ENCODE data around the gene NXPH3.

NXPH3 gene

DNA sequence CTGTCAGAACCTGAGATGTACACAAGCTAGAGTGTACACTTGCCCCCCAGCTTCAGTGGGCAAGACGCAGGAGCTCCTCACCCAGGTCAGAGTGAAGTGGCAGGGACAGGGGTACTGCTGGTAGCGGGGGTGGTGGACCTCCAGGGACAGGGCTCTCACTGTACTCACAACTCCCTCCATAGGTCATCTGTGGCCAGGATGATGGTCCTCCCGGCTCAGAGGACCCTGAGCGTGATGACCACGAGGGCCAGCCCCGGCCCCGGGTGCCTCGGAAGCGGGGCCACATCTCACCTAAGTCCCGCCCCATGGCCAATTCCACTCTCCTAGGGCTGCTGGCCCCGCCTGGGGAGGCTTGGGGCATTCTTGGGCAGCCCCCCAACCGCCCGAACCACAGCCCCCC lies 2.7 kb downstream of the NXPH3 start:
- TF ChIP-seq, protein P1, sequence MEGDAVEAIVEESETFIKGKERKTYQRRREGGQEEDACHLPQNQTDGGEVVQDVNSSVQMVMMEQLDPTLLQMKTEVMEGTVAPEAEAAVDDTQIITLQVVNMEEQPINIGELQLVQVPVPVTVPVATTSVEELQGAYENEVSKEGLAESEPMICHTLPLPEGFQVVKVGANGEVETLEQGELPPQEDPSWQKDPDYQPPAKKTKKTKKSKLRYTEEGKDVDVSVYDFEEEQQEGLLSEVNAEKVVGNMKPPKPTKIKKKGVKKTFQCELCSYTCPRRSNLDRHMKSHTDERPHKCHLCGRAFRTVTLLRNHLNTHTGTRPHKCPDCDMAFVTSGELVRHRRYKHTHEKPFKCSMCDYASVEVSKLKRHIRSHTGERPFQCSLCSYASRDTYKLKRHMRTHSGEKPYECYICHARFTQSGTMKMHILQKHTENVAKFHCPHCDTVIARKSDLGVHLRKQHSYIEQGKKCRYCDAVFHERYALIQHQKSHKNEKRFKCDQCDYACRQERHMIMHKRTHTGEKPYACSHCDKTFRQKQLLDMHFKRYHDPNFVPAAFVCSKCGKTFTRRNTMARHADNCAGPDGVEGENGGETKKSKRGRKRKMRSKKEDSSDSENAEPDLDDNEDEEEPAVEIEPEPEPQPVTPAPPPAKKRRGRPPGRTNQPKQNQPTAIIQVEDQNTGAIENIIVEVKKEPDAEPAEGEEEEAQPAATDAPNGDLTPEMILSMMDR (IDR thresholded peaks at IDR 0.05; ENCODE audit: low read depth, low read length) = no peak
- H3K9me3 ChIP-seq = no peaks in the 10 kb centered on the region
- H3K36me3 ChIP-seq = no peaks in the 10 kb centered on the region
- H3K27me3 ChIP-seq = peaks cover 46% of the 10 kb centered on the region
- no peaks in the 10 kb centered on the region for H3K4me1 ChIP-seq
- no peak overlapping the region for H3K4me3 ChIP-seq (ENCODE audit: low read depth, low read length)
- no peak for DNase-seq

DNA sequence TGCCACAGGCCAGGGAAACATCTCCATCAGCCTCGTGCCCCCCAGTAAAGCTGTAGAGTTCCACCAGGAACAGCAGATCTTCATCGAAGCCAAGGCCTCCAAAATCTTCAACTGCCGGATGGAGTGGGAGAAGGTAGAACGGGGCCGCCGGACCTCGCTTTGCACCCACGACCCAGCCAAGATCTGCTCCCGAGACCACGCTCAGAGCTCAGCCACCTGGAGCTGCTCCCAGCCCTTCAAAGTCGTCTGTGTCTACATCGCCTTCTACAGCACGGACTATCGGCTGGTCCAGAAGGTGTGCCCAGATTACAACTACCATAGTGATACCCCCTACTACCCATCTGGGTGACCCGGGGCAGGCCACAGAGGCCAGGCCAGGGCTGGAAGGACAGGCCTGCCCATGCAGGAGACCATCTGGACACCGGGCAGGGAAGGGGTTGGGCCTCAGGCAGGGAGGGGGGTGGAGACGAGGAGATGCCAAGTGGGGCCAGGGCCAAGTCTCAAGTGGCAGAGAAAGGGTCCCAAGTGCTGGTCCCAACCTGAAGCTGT lies 3.4 kb downstream of the NXPH3 start:
- Histone ChIP-seq H3K9me3 (no peaks in the 10 kb centered on the region), H3K27me3 (peaks cover 40% of the 10 kb centered on the region), H3K4me1 (no peaks in the 10 kb centered on the region), H3K36me3 (no peaks in the 10 kb centered on the region), H3K4me3 (ENCODE audit: low read depth, low read length) (no peak overlapping the region)
- no peak for DNase-seq
- TF ChIP-seq, protein P1 (IDR thresholded peaks at IDR 0.05; ENCODE audit: low read depth, low read length) = no peak

DNA sequence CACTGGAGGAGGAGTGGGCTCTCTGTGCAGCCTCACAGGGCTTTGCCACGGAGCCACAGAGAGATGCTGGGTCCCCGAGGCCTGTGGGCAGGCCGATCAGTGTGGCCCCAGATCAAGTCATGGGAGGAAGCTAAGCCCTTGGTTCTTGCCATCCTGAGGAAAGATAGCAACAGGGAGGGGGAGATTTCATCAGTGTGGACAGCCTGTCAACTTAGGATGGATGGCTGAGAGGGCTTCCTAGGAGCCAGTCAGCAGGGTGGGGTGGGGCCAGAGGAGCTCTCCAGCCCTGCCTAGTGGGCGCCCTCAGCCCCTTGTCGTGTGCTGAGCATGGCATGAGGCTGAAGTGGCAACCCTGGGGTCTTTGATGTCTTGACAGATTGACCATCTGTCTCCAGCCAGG lies 3.9 kb downstream of the NXPH3 start:
- H3K4me3 ChIP-seq (ENCODE audit: low read depth, low read length) = no peak overlapping the region

DNA sequence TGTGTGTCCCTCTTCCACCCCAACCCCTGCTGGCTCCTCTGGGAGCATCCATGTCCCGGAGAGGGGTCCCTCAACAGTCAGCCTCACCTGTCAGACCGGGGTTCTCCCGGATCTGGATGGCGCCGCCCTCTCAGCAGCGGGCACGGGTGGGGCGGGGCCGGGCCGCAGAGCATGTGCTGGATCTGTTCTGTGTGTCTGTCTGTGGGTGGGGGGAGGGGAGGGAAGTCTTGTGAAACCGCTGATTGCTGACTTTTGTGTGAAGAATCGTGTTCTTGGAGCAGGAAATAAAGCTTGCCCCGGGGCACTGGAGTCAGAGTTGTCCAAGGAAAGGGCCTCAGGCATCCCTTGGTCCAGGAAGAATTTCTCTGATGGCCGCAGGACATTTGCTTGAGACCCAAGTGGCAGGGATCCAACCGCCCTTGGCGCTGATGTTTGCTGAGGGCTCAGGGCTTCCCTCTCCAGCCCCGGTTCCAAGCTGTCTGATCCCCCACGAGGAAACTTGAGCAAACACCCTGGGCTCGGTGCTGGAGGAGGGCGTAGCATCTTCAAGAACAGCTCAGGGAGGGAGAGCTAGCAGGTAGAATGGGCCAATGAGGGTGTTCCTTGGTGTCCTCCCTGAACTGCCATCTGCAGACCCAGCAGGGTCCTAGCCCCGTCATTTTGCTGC lies 4.5 kb downstream of the NXPH3 start:
- TF ChIP-seq, protein P1 (IDR thresholded peaks at IDR 0.05; ENCODE audit: low read depth, low read length) = no peak
- H3K4me1 ChIP-seq = no peaks in the 10 kb centered on the region
- H3K36me3 ChIP-seq = no peaks in the 10 kb centered on the region
- H3K27me3 ChIP-seq = peaks cover 28% of the 10 kb centered on the region
- H3K9me3 ChIP-seq = no peaks in the 10 kb centered on the region
- H3K4me3 ChIP-seq (ENCODE audit: low read depth, low read length) = no peak overlapping the region
- no peak for DNase-seq

More for the DNA sequence above, 3.9 kb downstream of the NXPH3 start:
- H3K36me3 ChIP-seq = no peaks in the 10 kb centered on the region
- TF ChIP-seq, protein P1 (IDR thresholded peaks at IDR 0.05; ENCODE audit: low read depth, low read length) = no peak
- no peaks in the 10 kb centered on the region for H3K4me1 ChIP-seq
- H3K27me3 ChIP-seq = peaks cover 35% of the 10 kb centered on the region
- DNase-seq = no peak
- no peaks in the 10 kb centered on the region for H3K9me3 ChIP-seq

DNA sequence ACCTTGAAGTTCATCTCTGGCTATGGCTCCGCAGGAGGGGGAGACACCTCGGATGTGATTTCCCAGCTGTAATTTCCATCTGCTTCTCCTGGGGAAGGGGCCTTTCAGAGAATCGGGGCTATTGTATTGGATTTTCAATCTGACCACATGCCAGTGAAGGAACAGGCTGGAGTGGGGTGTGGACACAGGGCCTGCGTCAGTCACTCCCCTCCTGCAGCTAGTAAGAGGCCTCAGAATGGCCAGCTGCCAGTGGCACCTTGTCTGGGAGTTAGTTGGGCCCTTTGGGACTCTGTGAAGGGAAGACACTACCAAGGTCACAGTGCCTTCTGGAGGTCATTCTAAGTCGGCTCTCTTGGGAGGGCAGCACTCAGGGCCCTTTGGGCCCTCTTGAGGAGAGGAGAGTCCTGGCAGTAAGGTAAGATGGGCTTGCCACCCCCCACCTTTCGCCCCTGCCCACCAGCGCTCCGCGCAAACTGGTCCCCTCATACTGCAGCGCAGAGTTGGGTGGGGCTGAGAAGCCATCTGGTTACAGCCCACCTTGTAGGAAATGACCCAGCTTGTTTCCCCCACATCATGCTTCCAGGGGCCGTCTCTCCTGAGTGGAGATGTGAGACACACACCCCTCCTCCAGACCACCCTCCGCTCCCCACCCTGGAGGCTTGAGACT lies 5.4 kb downstream of the NXPH3 start:
- no peak for DNase-seq
- H3K4me3 ChIP-seq (ENCODE audit: low read depth, low read length) = no peak overlapping the region
- H3K9me3 ChIP-seq = no peaks in the 10 kb centered on the region
- H3K4me1 ChIP-seq = no peaks in the 10 kb centered on the region
- TF ChIP-seq, protein P1 (IDR thresholded peaks at IDR 0.05; ENCODE audit: low read depth, low read length) = no peak
- peaks cover 19% of the 10 kb centered on the region for H3K27me3 ChIP-seq
- no peaks in the 10 kb centered on the region for H3K36me3 ChIP-seq

DNA sequence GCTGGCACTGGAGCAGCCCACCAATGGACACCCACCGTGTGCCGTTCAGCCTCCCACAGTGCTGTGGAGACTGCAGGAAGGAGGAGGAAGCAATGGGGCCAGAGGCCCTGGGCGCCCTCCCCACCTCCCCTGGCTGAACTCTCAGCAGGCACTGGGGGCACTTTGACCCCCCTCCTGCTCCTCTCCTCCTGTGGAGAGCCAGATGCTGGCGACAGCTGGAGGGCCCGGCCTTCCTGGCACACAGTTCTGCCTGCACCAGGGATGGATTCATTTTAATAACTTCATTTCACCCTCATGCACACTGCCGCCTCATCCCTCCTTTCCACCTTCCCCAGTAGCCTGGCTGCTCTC lies 6.0 kb downstream of the NXPH3 start:
- H3K4me3 ChIP-seq (ENCODE audit: low read depth, low read length) = no peak overlapping the region
- no peaks in the 10 kb centered on the region for H3K4me1 ChIP-seq
- H3K36me3 ChIP-seq = no peaks in the 10 kb centered on the region
- TF ChIP-seq, protein P1 (IDR thresholded peaks at IDR 0.05; ENCODE audit: low read depth, low read length) = no peak
- no peak for DNase-seq
- H3K27me3 ChIP-seq = peaks cover 14% of the 10 kb centered on the region
- H3K9me3 ChIP-seq = no peaks in the 10 kb centered on the region
